ENCODE data around the gene PSMB8.
"Not testable (repeated sequence)": the region's sequence is repeated elsewhere in the genome, so short reads cannot be mapped to it uniquely, and the experiment has no call there.

The PSMB8 gene
- total RNA-seq, result 167 to 213 (median 168) reads per million in 4 experiments

GRCh38 chr6:32843979-32844838, at the start of gene PSMB8:
PSMB8 (minus strand) TSS chr6:32844047; CDS start chr6:32843996, 51 bp downstream.
- peak; percentile 96 for DNase-seq

- DNase-seq, result no peak
Measured at GRCh38 chr6:32890831-32891230, 47.0 kb upstream of the PSMB8 start.

DNA sequence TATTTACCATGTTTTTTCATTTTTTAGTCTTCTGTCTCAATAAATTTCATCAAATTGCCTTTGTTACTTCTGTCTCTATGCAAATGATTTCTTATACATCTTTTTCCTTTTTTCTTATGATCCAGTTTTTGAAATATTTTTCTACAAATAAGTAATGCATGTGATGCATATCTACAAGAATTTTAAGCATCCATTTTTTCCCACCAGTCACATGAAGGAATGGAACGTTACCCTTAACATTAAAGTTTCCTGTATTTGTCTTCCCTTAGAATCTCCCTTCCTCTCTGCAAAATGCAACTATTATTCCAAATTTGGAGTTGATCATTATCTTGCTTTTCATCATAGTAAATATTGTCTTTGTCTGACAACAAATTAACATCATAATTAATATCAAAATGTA, 45.7 kb upstream of the PSMB8 start:
- DNase-seq, result no peak

DNA sequence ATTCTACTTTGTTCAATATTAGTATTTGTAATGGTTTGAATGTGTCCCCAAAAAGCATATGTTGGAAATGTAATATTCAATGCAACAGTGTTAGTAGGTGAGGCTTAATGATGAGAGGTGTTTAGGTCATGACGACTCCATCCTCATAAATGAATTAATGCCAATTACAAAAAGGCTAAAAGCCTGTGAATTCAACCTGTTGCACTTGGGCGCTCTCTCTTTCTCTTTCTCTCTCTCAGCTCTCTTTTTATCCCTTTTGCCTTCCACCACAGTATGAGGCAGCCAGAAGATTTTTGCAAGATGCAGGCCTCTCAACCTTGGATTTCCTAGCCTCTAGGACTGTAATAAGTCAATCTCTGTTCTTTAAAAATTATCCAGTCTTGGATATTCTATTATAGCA, 44.7 kb upstream of the PSMB8 start:
- no peak for DNase-seq

DNA sequence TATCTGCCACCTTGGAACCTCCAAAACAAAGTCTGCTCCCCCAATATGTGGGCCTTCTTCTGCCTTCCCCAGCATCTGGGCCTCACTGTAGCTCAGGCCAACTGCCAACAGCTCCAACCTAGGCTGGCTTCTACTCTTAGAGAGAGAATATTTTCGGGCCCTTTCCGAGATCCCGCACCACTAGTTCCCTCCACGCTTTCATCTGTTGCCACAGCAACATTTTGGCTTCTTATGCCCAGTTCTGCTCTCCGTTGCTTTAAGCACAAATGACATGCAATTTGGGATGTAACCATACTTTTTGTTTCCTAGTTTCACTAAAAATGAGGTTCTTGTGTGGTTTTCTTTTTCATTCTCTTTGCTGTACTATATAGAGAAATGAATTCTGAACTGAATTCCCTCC, 43.8 kb upstream of the PSMB8 start:
- DNase-seq, result no peak

DNA sequence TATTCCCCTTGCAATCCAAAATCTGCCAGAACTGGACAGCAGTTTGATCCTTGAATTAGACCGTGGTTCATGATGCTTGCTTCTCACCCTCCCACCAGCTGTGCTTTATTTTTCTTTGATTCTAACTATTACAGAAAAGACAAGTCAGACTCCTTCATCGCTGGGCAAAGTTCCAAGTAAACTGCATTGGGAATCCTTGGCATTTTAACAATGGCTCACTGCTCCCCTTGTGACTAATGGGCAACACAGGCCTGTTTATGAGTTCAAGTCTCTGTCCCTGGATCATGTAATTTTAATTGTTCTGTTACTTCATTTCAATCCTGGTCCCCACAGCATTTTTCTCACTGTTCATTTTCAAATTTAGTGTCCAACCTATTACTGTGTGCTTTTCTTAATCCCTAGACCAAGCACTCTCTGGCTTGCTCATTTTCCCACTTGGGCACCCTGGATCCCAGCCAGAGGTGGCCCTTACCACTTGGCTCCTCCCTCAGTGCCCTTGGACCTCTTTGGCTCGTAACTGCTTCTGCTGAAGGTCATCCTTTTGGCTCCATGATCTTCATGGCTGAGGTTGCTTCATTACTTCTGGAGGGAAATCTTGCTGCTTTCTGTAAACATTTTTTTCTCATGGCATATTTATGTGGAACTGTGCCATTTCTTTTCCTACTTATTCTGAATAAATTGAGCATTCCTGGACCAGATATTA, 43.0 kb upstream of the PSMB8 start:
- DNase-seq, result no peak

GRCh38 chr6:32885698-32886286, 41.9 kb upstream of the PSMB8 start:
- DNase-seq, result no peak

GRCh38 chr6:32883789-32884188, 39.9 kb upstream of the PSMB8 start:
- DNase-seq, result no peak

DNA sequence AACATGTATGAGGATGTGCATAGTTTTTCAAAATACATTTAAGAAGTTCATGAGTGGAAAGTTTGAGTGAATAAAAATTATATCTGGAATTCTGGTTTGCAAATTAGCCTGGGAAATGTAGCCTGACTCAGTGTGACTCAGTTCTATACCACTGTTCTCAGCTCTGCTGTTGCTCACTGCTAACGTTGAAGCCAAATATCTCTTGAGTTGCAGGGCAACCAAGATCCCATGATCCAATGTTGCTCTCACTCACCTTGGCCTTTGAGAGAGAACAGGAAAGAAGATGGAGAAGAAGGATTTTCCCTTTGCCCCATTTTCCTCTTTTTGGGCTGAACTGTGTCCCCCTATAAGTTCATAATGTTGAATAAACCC, 39.0 kb upstream of the PSMB8 start:
- no peak for DNase-seq

- not testable (repeated sequence) for DNase-seq
Measured at GRCh38 chr6:32880962-32881361, 37.1 kb upstream of the PSMB8 start.

- DNase-seq, result no peak
Measured at GRCh38 chr6:32879691-32880090, 35.8 kb upstream of the PSMB8 start.

DNA sequence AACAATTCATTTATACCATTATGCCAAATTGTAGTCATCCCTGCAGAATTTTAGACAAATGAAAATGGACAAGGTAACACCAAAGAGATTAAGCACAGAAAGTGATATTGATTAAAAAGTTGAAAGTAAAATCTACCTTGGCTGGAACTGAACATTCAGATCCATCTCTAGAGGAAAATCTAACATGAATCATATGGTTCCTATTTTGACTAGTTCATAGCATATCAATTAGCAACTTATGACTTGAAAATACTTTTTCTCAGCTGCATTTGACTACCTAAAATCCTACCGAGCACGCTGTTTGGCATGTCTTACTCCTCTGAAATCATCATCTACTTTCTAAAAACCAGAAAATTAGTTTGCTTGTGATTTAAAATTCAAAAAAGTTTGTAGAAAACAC, 32.8 kb upstream of the PSMB8 start:
- DNase-seq, result no peak

DNA sequence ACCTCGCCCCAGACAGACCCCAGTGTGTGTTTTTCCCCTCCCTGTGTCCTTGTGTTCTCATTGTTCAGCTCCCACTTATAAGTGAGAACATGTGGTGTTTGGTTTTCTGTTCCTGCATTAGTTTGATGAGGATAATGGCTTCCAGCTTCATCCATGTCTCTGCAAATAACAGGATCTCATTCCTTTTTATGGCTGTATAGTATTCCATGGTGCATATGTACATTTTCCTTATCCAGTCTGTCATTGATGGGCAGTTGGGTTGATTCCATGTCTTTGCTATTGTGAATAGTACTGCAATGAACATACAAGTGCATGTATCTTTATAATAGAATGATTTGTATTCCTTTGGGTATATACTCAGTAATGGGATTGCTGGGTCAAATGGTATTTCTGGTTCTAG, 30.1 kb upstream of the PSMB8 start:
- not testable (repeated sequence) for DNase-seq

- DNase-seq, result peak; percentile 86
Measured at GRCh38 chr6:32868257-32868788, 24.5 kb upstream of the PSMB8 start.

DNA sequence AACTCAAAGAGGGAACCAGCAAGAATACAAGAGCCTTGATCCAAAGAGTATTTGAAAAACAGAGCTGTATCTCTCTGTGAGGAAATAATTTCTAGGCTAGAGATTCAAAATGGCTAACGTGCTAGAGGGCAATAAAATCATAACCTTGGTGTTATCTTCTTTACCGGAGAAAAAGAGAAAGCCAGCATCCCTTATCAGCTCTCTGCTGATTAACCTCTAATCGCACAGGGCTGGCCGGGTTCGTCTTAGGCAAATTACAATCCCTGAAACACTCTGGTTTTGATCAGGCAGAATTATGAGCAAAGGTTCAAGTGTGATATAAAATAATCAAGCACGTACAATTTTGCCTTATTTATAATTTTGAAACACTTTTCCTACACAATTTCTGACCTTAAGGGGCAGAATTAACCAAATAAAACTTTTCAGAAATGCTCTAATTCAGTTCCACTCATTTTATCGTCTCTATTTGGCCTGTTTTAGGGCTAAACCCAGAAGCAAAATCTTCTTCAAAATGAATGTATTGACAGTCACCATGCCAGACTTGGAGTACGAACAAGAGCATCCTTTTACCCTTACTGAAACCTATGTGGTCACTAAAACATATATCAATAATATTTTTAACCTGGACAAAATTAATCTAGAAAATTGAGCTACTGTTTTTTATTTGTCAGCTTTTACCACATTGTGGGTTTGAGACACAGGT, 23.9 kb upstream of the PSMB8 start:
- DNase-seq, result no peak

- DNase-seq, result no peak
Measured at GRCh38 chr6:32867022-32867477, 23.2 kb upstream of the PSMB8 start.

GRCh38 chr6:32865724-32866443, 22.0 kb upstream of the PSMB8 start:
- no peak for DNase-seq

GRCh38 chr6:32862725-32863124, 18.9 kb upstream of the PSMB8 start:
- no peak for DNase-seq

DNA sequence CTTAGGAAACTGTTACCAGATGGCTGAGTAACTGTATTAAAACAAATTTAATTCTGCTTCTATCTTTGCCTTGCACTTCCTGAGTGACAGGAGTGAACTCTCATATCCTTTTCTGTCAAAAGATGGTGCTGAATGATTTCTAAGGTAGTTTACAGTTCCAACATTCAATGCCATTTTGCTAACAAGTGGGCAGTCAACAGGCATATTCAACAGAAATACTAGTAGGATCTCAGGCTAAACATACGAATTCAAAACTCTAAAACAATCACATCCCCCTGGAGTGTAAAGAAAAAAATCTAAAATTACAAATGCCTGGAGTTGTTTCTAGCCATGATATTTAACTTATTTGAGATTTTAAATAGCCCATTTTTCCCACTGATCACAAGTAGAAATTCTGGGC, 16.8 kb upstream of the PSMB8 start:
- DNase-seq, result no peak

- no peak for DNase-seq
Measured at GRCh38 chr6:32858194-32858593, 14.3 kb upstream of the PSMB8 start.

DNA sequence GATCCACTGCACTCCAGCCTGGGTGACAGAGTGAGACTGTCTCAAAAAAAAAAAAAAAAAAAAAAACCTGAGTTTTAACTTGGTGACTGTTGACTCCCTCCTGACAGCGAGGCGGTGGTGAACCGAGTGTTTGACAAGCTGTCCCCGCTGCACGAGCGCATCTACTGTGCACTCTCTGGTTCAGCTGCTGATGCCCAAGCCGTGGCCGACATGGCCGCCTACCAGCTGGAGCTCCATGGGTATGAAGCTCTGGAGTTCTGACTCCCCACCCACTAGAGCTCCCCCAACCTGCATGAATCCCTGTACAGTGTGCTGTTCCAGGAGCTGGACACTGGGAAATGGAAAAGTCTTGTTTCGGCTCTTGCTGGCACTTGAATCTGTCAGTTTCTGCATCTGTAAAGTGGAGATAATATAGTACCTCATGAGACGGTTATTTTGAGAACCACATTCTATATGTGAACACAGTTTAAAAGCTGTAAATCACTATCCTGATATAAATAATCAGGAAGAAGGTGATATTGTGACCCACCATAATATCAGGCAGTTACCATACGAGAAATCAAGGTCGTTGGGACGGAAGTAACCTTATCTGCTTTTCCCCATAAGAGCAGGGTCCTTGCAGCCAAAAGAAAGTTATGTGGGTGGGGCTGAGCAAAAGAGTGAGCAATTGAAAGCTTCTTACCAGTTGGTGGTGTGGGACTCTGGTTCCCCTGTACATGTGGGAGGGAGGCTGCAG, 13.5 kb upstream of the PSMB8 start:
- no peak for DNase-seq

Data from effector CD8-positive, alpha-beta T cell (primary cell).